ENCODE data around the gene C1orf105.

DNA sequence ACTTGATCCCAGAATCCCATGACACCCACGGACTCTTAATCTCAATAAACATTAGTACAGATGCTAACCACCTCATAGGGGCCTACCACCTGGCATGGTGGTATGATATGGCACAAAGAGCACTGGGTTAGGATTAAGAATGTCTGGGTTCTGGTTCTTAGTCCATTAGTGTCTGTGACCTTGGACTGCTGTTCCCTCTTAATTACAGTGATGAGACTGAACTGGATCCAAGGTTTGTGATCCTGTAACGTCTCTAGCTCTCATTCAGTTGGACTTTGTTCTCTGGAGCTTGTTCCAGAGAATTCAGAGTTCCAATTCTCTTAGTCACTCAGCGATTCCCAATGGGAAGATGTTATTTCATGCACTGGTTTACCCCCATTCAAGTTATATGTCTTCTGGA is 47.0 kb downstream of the C1orf105 start:
- TF ChIP-seq, protein P1, sequence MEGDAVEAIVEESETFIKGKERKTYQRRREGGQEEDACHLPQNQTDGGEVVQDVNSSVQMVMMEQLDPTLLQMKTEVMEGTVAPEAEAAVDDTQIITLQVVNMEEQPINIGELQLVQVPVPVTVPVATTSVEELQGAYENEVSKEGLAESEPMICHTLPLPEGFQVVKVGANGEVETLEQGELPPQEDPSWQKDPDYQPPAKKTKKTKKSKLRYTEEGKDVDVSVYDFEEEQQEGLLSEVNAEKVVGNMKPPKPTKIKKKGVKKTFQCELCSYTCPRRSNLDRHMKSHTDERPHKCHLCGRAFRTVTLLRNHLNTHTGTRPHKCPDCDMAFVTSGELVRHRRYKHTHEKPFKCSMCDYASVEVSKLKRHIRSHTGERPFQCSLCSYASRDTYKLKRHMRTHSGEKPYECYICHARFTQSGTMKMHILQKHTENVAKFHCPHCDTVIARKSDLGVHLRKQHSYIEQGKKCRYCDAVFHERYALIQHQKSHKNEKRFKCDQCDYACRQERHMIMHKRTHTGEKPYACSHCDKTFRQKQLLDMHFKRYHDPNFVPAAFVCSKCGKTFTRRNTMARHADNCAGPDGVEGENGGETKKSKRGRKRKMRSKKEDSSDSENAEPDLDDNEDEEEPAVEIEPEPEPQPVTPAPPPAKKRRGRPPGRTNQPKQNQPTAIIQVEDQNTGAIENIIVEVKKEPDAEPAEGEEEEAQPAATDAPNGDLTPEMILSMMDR (IDR thresholded peaks at IDR 0.05): no peak
- no peak for TF ChIP-seq POLR2A (IDR thresholded peaks at IDR 0.05)

Data from testis (tissue), 2 donors.